NOMO-1 (cell line): ENCODE measurements around the gene MYO7B.

Experiments used
- DNase-seq, 2 experiments: peaks; one replicate each; lab custom pipeline; 2025; ENCODE audit not compliant: unreplicated experiment in 2 of 2; lab: John Stamatoyannopoulos, UW

Gene MYO7B

GRCh38 chr2:127633556-127634065, 98.1 kb downstream of the MYO7B start:
- no peak for DNase-seq

GRCh38 chr2:127634066-127634617, 98.7 kb downstream of the MYO7B start:
- DNase-seq, result no peak

- no peak for DNase-seq
Measured at GRCh38 chr2:127634626-127635379, 99.3 kb downstream of the MYO7B start.

GRCh38 chr2:127635380-127636237, 100.1 kb downstream of the MYO7B start:
- DNase-seq, result no peak

- no peak for DNase-seq
Measured at GRCh38 chr2:127636248-127637235, 101.1 kb downstream of the MYO7B start.

- no peak for DNase-seq
Measured at GRCh38 chr2:127637236-127637630, 101.8 kb downstream of the MYO7B start.

- no peak for DNase-seq
Measured at GRCh38 chr2:127637725-127638252, 102.3 kb downstream of the MYO7B start.

- DNase-seq, result no peak
Measured at GRCh38 chr2:127638361-127639110, 103.1 kb downstream of the MYO7B start.

GRCh38 chr2:127639111-127639474, 103.6 kb downstream of the MYO7B start:
- no peak for DNase-seq

GRCh38 chr2:127640082-127641072, 104.9 kb downstream of the MYO7B start:
- no peak for DNase-seq

- DNase-seq, result no peak
Measured at GRCh38 chr2:127641133-127641532, 105.7 kb downstream of the MYO7B start.

GRCh38 chr2:127641846-127642507, 106.5 kb downstream of the MYO7B start:
- DNase-seq, result no peak

GRCh38 chr2:127642706-127643438, 107.4 kb downstream of the MYO7B start:
- no peak for DNase-seq

GRCh38 chr2:127643439-127644065, 108.1 kb downstream of the MYO7B start:
- no peak for DNase-seq

GRCh38 chr2:127644066-127645025, 108.9 kb downstream of the MYO7B start:
- no peak for DNase-seq
